GM23248 (cell line): ENCODE results near the gene B9D1.

Source experiments
- EZH2 ChIP-seq: fragments of 200-600 bp; sonication (generic); IDR thresholded peaks from 2 replicates; pipeline ENCODE4 v1.6.1; 2018; ENCODE audit warnings: antibody characterized with exemption, mild to moderate bottlenecking; ENCODE audit not compliant: insufficient read depth, poor library complexity, severe bottlenecking
- EZH2phosphoT487 ChIP-seq: fragments of 200-600 bp; sonication (generic); IDR thresholded peaks from 2 replicates; pipeline ENCODE4 v1.6.1; 2018; ENCODE audit warnings: antibody characterized with exemption, moderate library complexity, mild to moderate bottlenecking, low read depth; ENCODE audit not compliant: insufficient read depth

- no peak for TF ChIP-seq EZH2
- no peak for TF ChIP-seq EZH2phosphoT487
These were observed 7.8 kb downstream of the B9D1 start for GRCh38 chr17:19354748-19355147.
